ENCODE results near the gene TRIM2. TPM values are rescaled to one million over a fixed set of nuclear protein-coding genes. Genes with fewer than 3 reads are reported as not detected.

The TRIM2 gene
- total RNA-seq, 1 experiment from 2014 or later, result 22.0 TPM

- no peak for DNase-seq (ENCODE audit: low spot score)
These were observed 168.8 kb downstream of the TRIM2 start for GRCh38 chr4:153372967-153373562.

- DNase-seq (ENCODE audit: low spot score), result no peak
These were observed 170.2 kb downstream of the TRIM2 start for GRCh38 chr4:153374442-153374841.

GRCh38 chr4:153375303-153375702, 171.1 kb downstream of the TRIM2 start:
- DNase-seq (ENCODE audit: low spot score), result no peak

- DNase-seq (ENCODE audit: low spot score), result no peak
These were observed 178.9 kb downstream of the TRIM2 start for GRCh38 chr4:153383131-153383530.

GRCh38 chr4:153384160-153384559, 179.9 kb downstream of the TRIM2 start:
- no peak for DNase-seq (ENCODE audit: low spot score)

GRCh38 chr4:153385784-153386183, 181.5 kb downstream of the TRIM2 start:
- DNase-seq (ENCODE audit: low spot score), result no peak

GRCh38 chr4:153387981-153388380, 183.7 kb downstream of the TRIM2 start:
- DNase-seq (ENCODE audit: low spot score), result no peak

Other genes with a start within 250 kb of the TRIM2 start
- 13.4 and 25.3 TPM in 2 replicates for gene MND1, start 140.2 kb downstream of the TRIM2 start, total RNA-seq (2014; rRNA removed; shearing (Covaris generic))

Measured in H4 (cell line).